Hypothalamus (tissue), 51 donors: ENCODE data around the gene NUDT5.
A peak's percentile ranks its signal among the peaks of the same experiment; 100 is the strongest.
"Not testable (repeated sequence)": the region's sequence is repeated elsewhere in the genome, so short reads cannot be mapped to it uniquely, and the experiment has no call there.

ENCODE experiments used
- DNase-seq, 51 donors: peaks; one replicate each; lab custom pipeline; 2025; lab: John Stamatoyannopoulos, UW

NUDT5 gene

GRCh38 chr10:12207114-12207513 is 11.4 kb upstream of the NUDT5 start:
- no peak for DNase-seq

DNA sequence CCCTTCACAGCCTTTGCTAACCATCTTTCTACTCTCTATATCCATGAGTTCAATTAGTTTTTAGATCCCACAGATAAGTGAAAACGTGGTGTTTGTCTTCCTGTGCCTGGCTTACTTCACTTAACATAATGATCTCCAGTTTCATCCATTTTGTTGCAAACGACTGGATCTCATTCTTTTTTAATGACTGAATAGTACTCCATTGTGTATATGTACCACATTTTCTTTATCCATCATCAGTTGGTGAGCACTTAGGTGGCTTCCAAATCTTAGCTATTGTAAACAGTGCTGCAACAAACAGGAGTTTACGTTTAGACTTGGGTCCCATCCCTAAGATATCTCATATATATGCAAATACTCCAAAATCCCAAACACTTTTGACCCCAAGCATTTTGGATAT is 9.4 kb upstream of the NUDT5 start:
- DNase-seq = no peak

GRCh38 chr10:12202226-12202625 is 6.5 kb upstream of the NUDT5 start:
- no peak for DNase-seq

GRCh38 chr10:12201543-12201942 is 5.9 kb upstream of the NUDT5 start:
- DNase-seq = no peak

GRCh38 chr10:12200850-12201249 is 5.2 kb upstream of the NUDT5 start:
- DNase-seq = no peak

GRCh38 chr10:12198156-12198555 is 2.5 kb upstream of the NUDT5 start:
- no peak for DNase-seq

GRCh38 chr10:12196531-12197211 is 980 bp upstream of the NUDT5 start:
- DNase-seq = no peak

- DNase-seq = no peak
Observed at GRCh38 chr10:12195281-12195602, 449 bp downstream of the NUDT5 start.

GRCh38 chr10:12194752-12195271 is 879 bp downstream of the NUDT5 start:
- peak in 22 of 51 donors; percentile 1 to 33 (median 12) for DNase-seq

GRCh38 chr10:12193193-12193592 is 2.5 kb downstream of the NUDT5 start:
- no peak for DNase-seq

- no peak for DNase-seq
Observed at GRCh38 chr10:12191715-12192114, 4.0 kb downstream of the NUDT5 start.

DNA sequence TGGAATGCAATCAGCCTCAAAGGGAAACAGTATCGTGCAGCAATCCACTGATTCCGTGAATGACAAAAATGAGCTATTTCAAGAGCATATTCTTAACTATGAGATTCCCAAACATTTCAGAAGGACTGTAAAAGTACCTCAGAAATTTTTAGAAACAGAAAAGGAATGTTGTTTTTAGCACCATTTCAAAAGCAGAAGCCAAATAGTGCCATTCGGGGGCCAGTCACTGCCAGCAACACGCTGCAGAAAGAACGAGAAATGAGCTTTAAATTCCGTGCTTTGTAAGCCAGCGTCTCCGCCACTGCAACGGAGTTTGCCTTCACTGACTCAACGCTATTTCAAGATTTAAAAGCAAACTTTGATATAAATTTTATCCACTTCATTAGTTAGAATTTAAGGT is 6.3 kb downstream of the NUDT5 start:
- no peak for DNase-seq

GRCh38 chr10:12188656-12189055 is 7.0 kb downstream of the NUDT5 start:
- DNase-seq = no peak

GRCh38 chr10:12187321-12187905 is 8.3 kb downstream of the NUDT5 start:
- DNase-seq = no peak

DNA sequence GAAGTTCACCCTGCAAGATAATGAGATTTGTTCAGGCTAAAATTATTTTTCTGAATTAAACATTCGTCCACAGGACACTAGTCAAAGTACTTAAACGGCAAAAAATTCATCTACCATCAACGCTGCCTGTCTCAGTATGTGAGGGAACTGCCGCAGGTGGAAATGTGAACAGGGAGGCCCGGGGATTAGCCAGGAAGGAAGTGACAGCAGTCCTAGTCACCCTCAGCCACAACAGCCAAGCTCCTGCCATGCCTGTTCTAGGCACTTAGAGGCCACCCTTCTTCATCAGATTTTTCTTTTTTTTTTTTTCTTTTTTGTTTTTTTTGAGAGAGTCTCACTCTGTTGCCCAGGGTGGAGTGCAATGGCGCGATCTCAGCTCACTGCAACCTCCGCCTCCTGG is 9.4 kb downstream of the NUDT5 start:
- no peak for DNase-seq

DNA sequence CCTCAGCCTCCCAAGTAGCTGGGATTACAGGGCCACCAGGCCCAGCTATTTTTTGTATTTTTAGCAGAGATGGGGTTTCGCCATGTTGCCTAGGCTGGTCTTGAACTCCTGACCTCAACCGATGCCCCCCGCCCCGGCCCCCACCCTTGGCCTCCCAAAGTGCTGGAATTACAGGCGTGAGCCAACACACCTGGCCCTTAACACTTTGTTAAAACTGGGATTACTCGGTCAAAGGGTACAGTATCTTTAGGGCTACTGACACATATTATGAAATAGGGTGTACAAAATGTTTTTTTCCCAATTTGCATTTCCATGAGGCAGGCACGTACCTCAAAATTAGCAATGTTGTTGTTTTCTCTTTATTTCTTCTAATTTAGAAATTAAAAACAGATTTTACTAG is 11.5 kb downstream of the NUDT5 start:
- DNase-seq = no peak

DNA sequence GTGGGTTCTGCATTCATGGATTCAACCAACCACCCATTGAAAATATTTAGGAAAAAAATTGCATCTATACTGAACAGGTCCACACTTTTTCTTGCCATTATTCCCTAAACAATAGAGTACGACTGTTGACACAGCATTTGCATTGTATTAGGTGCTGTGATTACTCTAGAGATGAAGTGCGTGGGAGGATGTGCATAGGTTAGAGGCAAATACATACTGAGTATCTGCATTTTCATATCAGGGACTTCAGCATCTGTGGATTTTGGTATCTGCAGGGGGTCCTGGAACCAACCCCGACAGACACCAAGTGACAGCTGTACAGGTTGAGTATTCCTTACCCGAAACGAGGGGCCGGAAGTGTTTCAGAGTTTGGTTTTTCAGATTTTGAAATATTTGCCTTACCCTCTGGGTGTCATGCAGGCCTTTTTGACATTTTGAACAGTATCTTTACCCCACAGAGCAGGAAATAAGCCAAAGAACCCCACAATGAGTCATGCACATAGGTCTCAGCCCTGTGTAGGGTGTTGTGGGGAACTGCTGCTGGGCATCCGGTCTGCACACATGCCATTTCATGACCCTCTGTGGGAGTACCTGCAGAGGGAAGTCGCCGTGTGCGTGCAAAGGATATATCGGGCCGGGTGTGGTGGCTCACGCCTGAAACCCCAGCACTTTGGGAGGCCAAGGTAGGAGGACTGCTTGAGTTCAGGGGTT is 14.5 kb downstream of the NUDT5 start:
- no peak for DNase-seq

DNA sequence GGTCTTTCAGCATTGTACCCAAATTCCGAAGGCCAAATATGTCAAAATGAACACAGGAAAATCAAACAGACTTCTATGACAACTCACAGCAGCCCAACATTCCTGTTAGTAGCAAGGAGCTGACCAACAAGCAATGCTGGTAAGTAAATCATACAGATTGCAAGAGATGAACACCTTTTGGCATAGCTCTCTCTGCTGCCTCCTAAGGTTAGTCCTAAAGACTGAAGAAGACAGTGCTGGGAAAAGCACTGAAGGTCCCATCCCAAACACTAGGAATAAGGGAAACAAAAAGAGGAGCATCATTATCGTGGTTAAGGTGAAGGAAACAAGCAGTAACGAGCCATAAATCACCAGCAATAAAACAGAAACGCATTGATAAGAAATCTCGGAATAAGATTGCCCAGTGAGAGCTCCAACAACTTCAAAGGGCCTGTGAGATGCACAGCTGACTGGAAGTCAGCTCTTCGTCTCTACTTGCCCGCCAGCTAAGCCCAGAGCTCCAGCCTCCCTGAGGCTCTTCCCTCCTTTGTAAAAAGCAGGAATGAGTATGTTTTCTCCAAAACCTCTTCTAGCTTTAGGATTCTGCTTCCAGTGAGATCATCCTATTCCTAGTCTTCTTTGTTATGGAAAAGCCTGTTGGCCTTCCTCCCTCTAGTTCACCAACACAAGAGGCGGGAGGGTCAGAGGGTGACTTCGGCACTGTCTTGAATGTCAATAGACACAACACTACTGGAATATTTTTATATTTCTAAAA is 15.3 kb downstream of the NUDT5 start:
- no peak for DNase-seq

DNA sequence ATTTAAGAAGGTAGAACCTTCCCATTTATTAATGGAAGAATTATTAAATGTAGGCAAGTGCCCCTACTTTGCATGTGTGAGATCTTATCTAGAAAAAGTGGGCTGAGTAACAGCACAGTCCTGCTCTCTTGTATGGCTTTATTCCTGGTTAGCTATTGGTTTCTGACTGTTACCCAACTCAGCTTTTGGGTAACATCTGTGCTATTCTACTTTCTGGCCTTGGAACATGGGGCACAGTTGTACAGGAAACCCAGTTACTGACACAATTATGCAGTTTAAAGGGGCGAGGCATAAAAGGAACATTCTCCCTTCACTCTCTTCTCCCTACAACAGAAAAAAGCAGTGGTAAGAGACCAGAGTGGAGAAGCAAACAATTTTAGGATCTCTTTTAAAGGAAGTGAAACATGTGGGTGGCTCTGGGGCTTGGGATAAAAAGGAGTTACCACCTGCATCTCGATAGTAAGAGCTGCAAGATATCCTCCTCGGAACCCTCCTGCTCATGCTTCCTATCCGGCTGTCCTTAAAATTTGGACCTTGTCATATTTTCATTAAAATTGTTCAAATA is 16.0 kb downstream of the NUDT5 start:
- no peak for DNase-seq

DNA sequence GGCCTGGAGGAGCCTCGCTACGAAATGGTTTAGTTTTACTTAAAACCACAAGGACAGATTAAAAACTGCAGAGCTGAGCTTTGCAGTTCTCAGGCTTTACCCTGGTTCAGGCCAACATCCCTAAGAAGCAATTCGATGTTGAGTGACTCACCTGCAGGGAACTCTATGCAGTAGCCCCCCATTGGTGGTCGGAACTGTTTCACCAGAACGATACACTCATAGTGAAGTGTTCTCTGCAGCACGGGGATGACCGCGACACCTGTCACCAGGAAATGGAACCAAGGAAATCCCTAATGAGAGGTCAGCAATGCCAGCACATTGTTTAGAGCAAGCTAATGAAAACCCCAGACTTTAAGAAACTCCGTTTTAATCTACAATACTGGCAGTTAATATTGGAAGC is 18.0 kb downstream of the NUDT5 start:
- no peak for DNase-seq

DNA sequence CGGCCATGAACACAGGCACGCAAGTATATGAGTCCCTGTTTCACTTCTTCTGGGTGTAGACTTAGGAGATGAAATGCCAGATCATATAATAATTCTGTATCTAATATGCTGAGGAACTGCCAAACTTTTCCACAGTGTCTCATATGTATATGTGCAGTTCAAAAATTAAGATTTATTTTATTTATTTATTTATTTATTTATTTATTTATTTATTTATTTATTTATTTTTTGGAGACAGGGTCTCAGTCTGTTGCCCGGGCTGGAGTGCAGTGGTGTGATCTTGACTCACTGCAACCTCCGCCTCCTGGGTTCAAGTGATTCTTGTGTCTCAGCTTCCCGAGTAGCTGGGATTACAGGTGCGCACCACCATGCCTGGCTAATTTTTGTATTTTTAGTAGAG is 24.2 kb downstream of the NUDT5 start:
- not testable (repeated sequence) for DNase-seq
